HepG2 (cell line): ENCODE results near the gene SAE1. TPM values are rescaled to one million over a fixed set of nuclear protein-coding genes. Genes with fewer than 3 reads are reported as not detected.
A peak's percentile ranks its signal among the peaks of the same experiment; 100 is the strongest.

Source experiments
- ISX ChIP-seq: sonication (generic); formaldehyde crosslinking; conservative IDR thresholded peaks from 2 replicates; pipeline ENCODE4 v1.5.0; 2020; ENCODE audit warnings: missing genetic modification reagents
- KDM6A ChIP-seq: IDR thresholded peaks from 2 replicates; pipeline ENCODE4 v1.6.1; 2016; ENCODE audit warnings: low read depth
- NRL ChIP-seq: sonication (generic); formaldehyde crosslinking; IDR thresholded peaks from 2 replicates; pipeline ENCODE4 v1.5.0; 2020; ENCODE audit warnings: missing genetic modification reagents, mild to moderate bottlenecking, moderate library complexity, borderline replicate concordance
- RAD21 ChIP-seq: fragments of 450-650 bp; formaldehyde crosslinking; IDR thresholded peaks from 2 replicates; pipeline ENCODE4 v1.5.0; 2020; ENCODE audit warnings: mild to moderate bottlenecking
- REPIN1 ChIP-seq: sonication (generic); formaldehyde crosslinking; IDR thresholded peaks from 2 replicates; pipeline ENCODE4 v1.8.0; 2022; ENCODE audit warnings: missing genetic modification reagents, low read depth, mild to moderate bottlenecking, borderline replicate concordance
- SOX13 ChIP-seq, 3 experiments: fragments of 450-650 bp in 1 of 3; sonication (generic) in 1 of 3; formaldehyde crosslinking in 1 of 3; IDR thresholded peaks in 2 of 3; conservative IDR thresholded peaks in 1 of 3; 2 replicates each; pipeline versions ENCODE4 v1.5.0 to v1.6.1; 2016 to 2020; ENCODE audit warnings: antibody characterized with exemption in 1 of 3, mild to moderate bottlenecking in 1 of 3, missing compliant biosample characterization in 1 of 3, missing genetic modification reagents in 1 of 3, moderate library complexity in 1 of 3
- SOX5 ChIP-seq: IDR thresholded peaks from 2 replicates; pipeline ENCODE4 v1.6.1; 2016; ENCODE audit warnings: borderline replicate concordance
- TBX3 ChIP-seq: fragments of 450-650 bp; IDR thresholded peaks from 2 replicates; pipeline ENCODE4 v1.6.1; 2017; ENCODE audit warnings: antibody characterized with exemption, mild to moderate bottlenecking, inconsistent platforms, borderline replicate concordance
- THAP9 ChIP-seq: sonication (generic); formaldehyde crosslinking; IDR thresholded peaks from 2 replicates; pipeline ENCODE4; 2020; ENCODE audit warnings: missing genetic modification reagents, mild to moderate bottlenecking, borderline replicate concordance
- YEATS4 ChIP-seq: sonication (generic); formaldehyde crosslinking; IDR thresholded peaks from 2 replicates; pipeline ENCODE4 v1.4.0; 2020; ENCODE audit warnings: missing genetic modification reagents, borderline replicate concordance
- ZBTB7B ChIP-seq: sonication (generic); formaldehyde crosslinking; IDR thresholded peaks from 2 replicates; pipeline ENCODE4 v1.4.0; 2020; ENCODE audit warnings: missing genetic modification reagents
- ZC3H13 ChIP-seq: sonication (generic); formaldehyde crosslinking; IDR thresholded peaks from 2 replicates; pipeline ENCODE4 v1.8.1; 2023; ENCODE audit warnings: mild to moderate bottlenecking, missing genetic modification reagents, moderate library complexity
- ZNF280B ChIP-seq: sonication (generic); formaldehyde crosslinking; IDR thresholded peaks from 2 replicates; pipeline ENCODE4 v1.5.0; 2020; ENCODE audit warnings: missing genetic modification reagents, mild to moderate bottlenecking, borderline replicate concordance
- ZNF780A ChIP-seq: sonication (generic); formaldehyde crosslinking; IDR thresholded peaks from 2 replicates; pipeline ENCODE4 v1.8.0; 2022; ENCODE audit warnings: mild to moderate bottlenecking, missing genetic modification reagents, moderate library complexity
- ZNF891 ChIP-seq: sonication (generic); formaldehyde crosslinking; IDR thresholded peaks from 2 replicates; pipeline ENCODE4 v1.5.0; 2020; ENCODE audit warnings: mild to moderate bottlenecking, missing genetic modification reagents
- polyA plus RNA-seq, 8 experiments: library from polyadenylated mRNA; depleted of rRNA in 3 of 8; stranded (reverse) in 7 of 8; unstranded in 1 of 8; fragments of >200 nt; fragmentation: Illumina TruSeq in 4 of 8; extraction: Trizol in 4 of 8; gene quantifications; 2 replicates each; pipeline versions ENCODE4 v1.2.1 to v1.2.3, GENCODE V29; 2011 to 2016; ENCODE audit warnings: low read depth in 4 of 8, missing spikeins in 1 of 8, mixed read lengths in 1 of 8; ENCODE audit not compliant: insufficient read depth in 1 of 8
- total RNA-seq, 5 experiments: library from RNA; depleted of rRNA; stranded (reverse); fragments of >200 nt; fragmentation: Illumina TruSeq; extraction: Trizol; gene quantifications; 2 replicates each; pipeline ENCODE4 v1.2.3, GENCODE V29; 2016; ENCODE audit warnings: low read depth in 1 of 5
- TF ChIP-seq, protein P1 (sequence below): sonication (generic); formaldehyde crosslinking; IDR thresholded peaks from 2 replicates; pipeline ENCODE4 v1.4.0; 2020; ENCODE audit warnings: missing genetic modification reagents

Gene SAE1
- total and polyA plus RNA-seq, 2 of the 13 experiments (the other 11 are each of a cell fraction or from before 2014, with no cell fraction given), result 87.6 to 197 TPM

GRCh38 chr19:47231215-47232054, 100.8 kb downstream of the SAE1 start (continued):
- TF ChIP-seq REPIN1 (CRISPR knock-in tag) (peak; percentile 77; the same call in 1 of the 2 replicates), ZNF891 (no peak), THAP9 (CRISPR knock-in tag) (0 out of 2 replicates have a peak, but pooled peaks have one; percentile 42), YEATS4 (peak; percentile 94), ZBTB7B (CRISPR knock-in tag) (peak; percentile 65; the same call in 1 of the 2 replicates), TBX3 (peak; percentile 45; the same call in 1 of the 2 replicates), ZNF780A (CRISPR knock-in tag) (peak; percentile 55; the same call in 1 of the 2 replicates), SOX13 (IDR thresholded peaks at IDR 0.05) (no peak), SOX13 (CRISPR knock-in tag; conservative IDR thresholded peaks at IDR 0.05 in 1 of 2, IDR thresholded peaks at IDR 0.05 in 1 of 2) (no peak), ISX (CRISPR knock-in tag) (no peak), SOX5 (CRISPR knock-in tag) (peak; percentile 44; the same call in 1 of the 2 replicates), ZC3H13 (peak; percentile 61; the same call in 1 of the 2 replicates), KDM6A (CRISPR knock-in tag) (no peak), RAD21 (CRISPR knock-in tag) (no peak), NRL (CRISPR knock-in tag) (no peak; the same call in 1 of the 2 replicates), ZNF280B (peak; percentile 47; the same call in 1 of the 2 replicates)
- TF ChIP-seq, protein P1, sequence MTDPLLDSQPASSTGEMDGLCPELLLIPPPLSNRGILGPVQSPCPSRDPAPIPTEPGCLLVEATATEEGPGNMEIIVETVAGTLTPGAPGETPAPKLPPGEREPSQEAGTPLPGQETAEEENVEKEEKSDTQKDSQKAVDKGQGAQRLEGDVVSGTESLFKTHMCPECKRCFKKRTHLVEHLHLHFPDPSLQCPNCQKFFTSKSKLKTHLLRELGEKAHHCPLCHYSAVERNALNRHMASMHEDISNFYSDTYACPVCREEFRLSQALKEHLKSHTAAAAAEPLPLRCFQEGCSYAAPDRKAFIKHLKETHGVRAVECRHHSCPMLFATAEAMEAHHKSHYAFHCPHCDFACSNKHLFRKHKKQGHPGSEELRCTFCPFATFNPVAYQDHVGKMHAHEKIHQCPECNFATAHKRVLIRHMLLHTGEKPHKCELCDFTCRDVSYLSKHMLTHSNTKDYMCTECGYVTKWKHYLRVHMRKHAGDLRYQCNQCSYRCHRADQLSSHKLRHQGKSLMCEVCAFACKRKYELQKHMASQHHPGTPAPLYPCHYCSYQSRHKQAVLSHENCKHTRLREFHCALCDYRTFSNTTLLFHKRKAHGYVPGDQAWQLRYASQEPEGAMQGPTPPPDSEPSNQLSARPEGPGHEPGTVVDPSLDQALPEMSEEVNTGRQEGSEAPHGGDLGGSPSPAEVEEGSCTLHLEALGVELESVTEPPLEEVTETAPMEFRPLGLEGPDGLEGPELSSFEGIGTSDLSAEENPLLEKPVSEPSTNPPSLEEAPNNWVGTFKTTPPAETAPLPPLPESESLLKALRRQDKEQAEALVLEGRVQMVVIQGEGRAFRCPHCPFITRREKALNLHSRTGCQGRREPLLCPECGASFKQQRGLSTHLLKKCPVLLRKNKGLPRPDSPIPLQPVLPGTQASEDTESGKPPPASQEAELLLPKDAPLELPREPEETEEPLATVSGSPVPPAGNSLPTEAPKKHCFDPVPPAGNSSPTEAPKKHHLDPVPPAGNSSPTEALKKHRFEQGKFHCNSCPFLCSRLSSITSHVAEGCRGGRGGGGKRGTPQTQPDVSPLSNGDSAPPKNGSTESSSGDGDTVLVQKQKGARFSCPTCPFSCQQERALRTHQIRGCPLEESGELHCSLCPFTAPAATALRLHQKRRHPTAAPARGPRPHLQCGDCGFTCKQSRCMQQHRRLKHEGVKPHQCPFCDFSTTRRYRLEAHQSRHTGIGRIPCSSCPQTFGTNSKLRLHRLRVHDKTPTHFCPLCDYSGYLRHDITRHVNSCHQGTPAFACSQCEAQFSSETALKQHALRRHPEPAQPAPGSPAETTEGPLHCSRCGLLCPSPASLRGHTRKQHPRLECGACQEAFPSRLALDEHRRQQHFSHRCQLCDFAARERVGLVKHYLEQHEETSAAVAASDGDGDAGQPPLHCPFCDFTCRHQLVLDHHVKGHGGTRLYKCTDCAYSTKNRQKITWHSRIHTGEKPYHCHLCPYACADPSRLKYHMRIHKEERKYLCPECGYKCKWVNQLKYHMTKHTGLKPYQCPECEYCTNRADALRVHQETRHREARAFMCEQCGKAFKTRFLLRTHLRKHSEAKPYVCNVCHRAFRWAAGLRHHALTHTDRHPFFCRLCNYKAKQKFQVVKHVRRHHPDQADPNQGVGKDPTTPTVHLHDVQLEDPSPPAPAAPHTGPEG (CRISPR knock-in tag), result peak; percentile 72; the same call in 1 of the 2 replicates
